NCI-H510A (cell line): Measurements from ENCODE around the gene WFDC6.

Source experiments
- DNase-seq: peaks from one replicate; lab custom pipeline; 2025; lab: John Stamatoyannopoulos, UW

Gene WFDC6

GRCh38 chr20:45515147-45515913 lies 24.0 kb downstream of the WFDC6 start, which contains the start of gene SPINT3:
Gene SPINT3, minus strand, starts transcription at chr20:45515622. Its CDS starts 14 bp downstream, at chr20:45515608.
- DNase-seq, result no peak

DNA sequence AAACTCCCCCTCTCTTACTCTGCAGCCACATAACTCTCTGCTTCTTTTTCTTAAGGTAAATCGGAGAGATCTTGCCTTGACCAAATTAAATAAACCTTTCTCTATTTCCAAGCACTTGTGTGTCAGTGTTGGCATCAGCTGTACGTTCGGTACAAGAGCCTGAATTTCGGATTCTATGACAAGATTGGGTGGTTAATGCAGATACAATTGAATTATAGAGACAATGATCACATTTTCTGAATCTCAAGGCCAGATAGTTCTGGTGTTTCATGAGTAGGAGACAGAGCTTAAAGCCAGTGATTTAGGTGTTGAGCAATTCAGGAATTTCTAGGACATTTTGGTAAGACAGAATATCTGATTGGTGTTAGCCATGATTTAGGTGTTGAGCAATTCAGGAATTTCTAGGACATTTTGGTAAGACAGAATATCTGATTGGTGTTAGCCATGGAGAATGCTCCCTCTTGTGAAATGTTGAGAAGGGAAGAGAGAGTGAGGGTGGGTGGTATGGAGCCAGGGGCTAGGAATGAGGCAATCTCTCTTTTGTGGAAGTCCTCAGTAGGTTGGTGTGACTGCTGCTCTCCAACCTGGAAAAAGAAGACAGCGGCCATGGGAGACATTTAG lies 28.9 kb downstream of the WFDC6 start:
- DNase-seq, result no peak

DNA sequence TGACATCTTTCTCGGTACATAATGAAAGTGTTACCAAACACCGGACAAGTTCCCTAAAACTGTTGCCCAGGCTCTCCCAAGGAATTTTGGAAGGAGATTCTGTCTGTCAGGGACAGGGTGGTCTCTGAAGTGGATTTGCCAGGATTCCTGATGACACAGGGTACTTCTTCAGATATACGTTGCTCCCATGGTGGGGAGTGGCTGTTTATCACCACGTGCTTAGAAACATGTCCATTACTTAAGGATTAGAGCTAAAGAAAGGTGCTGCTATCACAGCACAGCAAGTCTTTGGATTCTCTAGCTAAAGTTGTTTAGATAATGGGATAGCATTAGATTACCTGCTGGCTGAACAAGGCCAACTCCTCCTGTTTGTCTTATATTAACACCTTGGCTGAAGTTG lies 30.2 kb downstream of the WFDC6 start:
- no peak for DNase-seq

GRCh38 chr20:45508068-45508886 lies 31.0 kb downstream of the WFDC6 start:
- no peak for DNase-seq

GRCh38 chr20:45507011-45507820 lies 32.1 kb downstream of the WFDC6 start:
- DNase-seq, result no peak

DNA sequence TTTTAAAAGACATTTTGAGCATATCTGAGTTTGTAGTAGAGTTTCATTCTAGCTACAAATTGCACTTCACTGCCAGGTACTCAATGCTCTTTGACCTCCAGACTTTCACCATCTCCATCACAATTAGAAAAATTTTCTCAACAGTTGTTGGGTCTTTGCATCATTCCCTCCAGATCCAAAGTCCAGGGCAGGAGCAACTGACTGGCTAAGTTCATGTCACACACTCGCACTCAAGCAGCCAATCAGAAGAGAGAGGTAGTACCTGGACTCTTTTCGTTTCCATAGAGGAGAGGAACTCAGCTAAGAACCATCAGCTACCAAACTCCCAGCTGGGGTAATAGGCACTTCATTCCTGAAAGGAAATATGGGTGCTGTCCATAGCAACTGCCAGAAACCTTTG lies 32.9 kb downstream of the WFDC6 start:
- DNase-seq, result no peak

- DNase-seq, result no peak
These were observed 35.9 kb downstream of the WFDC6 start for GRCh38 chr20:45503403-45503802.

DNA sequence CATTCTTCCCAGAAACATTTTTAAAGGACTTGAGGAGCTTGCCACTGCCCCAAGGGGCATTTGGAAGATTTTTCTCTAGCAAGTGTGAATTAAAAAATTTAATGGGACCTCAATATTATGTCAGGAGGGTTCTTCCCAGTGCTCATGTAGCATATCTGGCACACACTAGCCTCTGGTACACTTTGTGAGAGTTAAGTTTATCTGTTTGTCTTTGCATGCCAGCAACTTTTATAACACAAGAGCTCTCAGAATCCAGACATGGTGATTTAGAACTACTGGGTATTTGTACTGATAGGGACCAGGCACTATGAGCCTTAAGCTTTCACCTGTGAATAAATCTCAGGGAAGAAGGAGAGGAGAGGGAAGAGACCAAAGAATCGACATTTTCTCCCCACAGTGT lies 36.7 kb downstream of the WFDC6 start:
- no peak for DNase-seq

DNA sequence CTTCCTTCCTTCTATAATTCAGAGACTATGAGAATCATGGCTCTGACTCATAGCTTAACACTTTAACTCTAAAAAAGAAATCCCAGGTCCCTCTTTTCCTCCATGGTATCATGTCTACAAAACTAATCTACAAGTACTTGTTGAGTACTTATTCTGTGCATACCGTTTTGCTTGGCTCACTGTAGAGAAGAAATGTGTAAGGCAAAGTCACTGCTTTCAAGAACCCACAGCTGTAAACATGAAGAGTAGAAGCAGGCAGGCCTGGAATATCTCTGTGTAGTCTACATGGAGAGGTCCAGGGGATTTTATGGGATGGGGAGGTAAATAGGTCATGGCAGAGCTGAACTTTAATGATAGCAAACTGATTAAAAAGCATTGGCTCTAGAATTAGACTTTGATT lies 37.7 kb downstream of the WFDC6 start:
- DNase-seq, result no peak

DNA sequence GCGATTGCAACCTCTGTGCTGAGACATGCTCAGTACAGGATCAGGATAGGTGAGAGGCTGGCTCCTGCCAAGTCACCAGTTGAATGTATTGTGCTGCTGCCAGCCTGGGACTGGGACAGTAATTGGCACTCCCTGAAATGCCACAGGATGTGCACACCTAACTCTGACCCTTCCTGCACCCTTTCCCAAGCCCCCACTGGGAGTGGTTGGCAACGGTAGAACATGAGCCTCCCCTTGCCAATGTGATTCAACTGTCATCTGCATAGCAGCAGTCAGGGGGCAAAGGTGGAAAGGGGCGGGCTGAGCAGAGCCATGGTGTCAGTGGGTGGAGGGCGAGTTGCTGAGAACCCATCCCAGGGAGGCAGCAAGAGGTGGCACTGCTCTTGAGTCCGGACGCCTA lies 39.3 kb downstream of the WFDC6 start:
- no peak for DNase-seq

GRCh38 chr20:45497971-45498494 lies 41.2 kb downstream of the WFDC6 start:
- DNase-seq, result no peak

- no peak for DNase-seq
These were observed 43.1 kb downstream of the WFDC6 start for GRCh38 chr20:45496166-45496565.

DNA sequence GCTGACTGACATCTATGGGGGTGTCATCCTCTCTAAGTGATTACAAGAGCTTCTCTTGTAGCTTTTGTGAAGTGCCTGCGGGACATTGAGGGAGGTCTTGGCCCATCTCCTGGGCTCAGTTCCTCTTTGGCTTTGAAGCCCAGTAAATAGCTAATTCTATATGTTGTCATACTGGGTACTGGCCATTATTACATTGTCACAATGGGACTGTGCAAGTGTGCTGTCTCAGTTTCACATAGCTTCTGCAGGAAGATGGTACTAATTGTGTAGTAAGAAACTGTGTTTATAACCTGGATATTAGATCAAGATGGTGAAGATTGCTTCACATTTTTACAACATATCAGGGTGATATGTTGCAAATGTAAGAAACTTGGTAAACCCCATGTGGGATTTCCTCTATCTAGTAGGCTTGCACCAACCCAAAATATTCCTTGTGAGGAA lies 43.8 kb downstream of the WFDC6 start:
- no peak for DNase-seq

DNA sequence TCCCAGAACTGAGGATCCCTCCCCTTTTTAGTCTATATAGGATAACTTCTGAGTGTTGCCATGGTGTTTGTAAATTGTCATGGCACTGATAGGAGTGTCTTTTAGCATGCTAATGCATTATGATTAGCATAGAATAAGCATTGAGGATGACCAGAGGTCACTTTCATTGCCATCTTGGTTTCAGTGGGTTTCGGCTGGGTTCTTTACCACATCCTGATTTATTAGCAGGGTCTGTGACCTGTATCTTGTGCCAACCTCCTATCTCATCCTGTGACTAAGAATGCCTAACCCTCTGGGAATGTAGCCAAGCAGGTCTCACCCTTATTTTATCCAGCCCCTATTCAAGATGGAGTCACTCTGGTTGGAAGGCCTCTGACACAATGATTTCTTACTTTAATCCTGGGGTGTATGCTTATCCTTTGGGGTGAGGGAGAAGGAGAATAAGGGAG lies 50.2 kb downstream of the WFDC6 start:
- no peak for DNase-seq

DNA sequence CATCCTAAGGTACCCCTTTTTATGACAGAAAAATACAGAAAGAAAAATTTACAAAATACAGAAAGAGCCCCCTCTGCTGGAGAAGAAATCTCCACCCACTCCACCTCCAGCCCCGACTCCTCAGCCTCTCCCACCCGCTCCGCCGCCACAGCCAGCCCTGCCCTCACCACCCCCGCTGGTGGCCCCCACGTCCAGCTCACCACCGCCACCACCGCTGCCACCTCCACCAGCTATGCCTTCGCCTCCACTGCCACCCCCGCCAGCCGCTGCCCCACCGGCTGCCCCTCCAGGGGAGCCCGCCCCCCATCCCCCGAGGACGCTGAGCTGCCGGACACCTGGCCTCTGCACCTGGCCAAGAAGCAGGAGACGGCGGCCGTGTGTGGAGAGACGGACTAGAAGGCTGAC lies 52.0 kb downstream of the WFDC6 start:
- DNase-seq, result no peak

- no peak for DNase-seq
These were observed 53.9 kb downstream of the WFDC6 start for GRCh38 chr20:45485388-45485787.

- no peak for DNase-seq
These were observed 54.6 kb downstream of the WFDC6 start for GRCh38 chr20:45484676-45485075.
